Fibroblast of villous mesenchyme (primary cell): ENCODE measurements around the gene INPP5A. TPM values are rescaled to one million over a fixed set of nuclear protein-coding genes. Genes with fewer than 3 reads are reported as not detected.

ENCODE experiments used
- DNase-seq: peaks from one replicate; pipeline ENCODE4 v3.0.0-alpha.2; 2010; ENCODE audit warnings: low read depth
- H3K4me3 ChIP-seq: 2 replicates; pipeline ENCODE4 v1.5.1; 2011; ENCODE audit warnings: low read depth, mild to moderate bottlenecking, low read length
- total RNA-seq: library from RNA; depleted of rRNA; stranded (reverse); fragments of >200 nt; gene quantifications from 2 replicates; pipeline ENCODE4 v1.2.3, GENCODE V29; 2012
- TF ChIP-seq, protein P1 (sequence below): IDR thresholded peaks from 2 replicates; pipeline ENCODE4 v1.5.1; 2012; ENCODE audit warnings: low read depth, mild to moderate bottlenecking, low read length; ENCODE audit not compliant: insufficient read depth

The INPP5A gene
- total RNA-seq, 1 donor: 33.2 TPM

DNA sequence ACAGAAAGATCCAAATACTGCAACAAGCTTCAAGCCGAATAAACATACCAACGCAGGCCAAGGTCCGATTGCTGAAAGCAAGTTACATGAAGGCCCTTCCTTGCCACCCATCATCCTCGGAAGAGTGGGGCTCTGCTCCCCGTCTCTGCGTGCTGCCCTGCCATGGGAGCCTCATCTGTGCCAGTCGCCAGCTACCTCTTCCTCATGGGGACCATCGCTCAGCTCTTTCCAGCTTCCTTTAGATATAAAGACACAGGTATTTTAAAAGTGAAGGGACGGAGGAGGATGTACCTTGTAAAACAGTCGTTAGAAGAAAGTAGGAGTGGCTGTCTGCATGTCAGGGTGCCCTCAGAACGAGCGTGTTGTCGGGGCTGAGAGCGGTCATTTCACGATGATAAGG, 114.9 kb downstream of the INPP5A start:
- TF ChIP-seq, protein P1, sequence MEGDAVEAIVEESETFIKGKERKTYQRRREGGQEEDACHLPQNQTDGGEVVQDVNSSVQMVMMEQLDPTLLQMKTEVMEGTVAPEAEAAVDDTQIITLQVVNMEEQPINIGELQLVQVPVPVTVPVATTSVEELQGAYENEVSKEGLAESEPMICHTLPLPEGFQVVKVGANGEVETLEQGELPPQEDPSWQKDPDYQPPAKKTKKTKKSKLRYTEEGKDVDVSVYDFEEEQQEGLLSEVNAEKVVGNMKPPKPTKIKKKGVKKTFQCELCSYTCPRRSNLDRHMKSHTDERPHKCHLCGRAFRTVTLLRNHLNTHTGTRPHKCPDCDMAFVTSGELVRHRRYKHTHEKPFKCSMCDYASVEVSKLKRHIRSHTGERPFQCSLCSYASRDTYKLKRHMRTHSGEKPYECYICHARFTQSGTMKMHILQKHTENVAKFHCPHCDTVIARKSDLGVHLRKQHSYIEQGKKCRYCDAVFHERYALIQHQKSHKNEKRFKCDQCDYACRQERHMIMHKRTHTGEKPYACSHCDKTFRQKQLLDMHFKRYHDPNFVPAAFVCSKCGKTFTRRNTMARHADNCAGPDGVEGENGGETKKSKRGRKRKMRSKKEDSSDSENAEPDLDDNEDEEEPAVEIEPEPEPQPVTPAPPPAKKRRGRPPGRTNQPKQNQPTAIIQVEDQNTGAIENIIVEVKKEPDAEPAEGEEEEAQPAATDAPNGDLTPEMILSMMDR: no peak
- no peak overlapping the region for H3K4me3 ChIP-seq
- DNase-seq: no peak

DNA sequence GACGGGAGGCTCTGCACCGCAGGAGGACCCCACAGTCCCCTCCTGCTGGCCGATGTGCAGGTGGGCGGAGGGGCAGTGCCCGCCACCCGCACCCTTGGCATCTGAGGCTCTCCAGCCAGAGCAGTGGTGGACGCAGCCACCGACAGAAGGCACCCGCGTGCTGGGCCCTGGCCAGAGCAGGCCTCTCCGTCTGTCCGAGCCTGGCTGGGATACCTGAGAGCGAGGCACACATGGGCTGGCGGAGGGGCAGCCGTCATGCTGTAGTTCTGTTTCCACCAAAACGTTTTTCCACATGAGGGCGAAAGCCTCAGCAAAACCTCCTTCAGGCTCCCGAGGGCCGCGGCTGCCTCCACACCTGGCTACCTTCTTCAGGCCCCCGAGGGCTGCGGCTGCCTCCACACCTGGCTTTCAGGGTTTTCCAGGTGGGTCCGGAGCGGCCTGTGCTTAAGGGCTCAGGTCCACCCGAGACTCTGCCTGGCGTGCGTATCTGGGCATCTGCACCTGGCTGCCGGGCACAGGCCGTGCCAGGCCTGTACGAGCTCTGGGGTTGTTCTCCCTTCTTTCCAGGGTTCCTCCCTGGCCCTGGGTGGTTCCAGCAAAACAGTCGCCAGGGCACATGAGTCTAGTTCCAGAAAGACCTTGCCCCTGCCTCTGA, 115.5 kb downstream of the INPP5A start:
- TF ChIP-seq, protein P1: no peak
- no peak overlapping the region for H3K4me3 ChIP-seq
- DNase-seq: no peak

DNA sequence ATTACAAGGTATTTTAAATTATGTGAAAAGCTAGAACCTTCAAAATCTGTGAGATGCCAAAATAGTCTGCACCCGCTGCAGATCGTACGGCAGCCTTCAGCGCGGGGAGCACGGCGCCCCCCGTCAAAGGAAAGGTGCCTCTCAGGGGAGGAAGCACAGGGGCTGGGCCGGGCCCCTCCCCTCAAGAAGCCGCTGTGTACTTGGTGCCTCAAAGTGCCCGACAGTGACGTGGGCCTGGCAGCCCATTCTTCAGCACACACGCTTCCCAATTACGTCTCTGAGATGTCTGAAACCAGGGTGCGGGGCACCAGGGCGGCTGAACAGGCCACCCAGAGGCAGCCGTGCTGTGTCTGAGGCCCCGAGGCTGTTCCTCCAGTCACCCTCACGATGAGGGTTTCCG, 116.1 kb downstream of the INPP5A start:
- TF ChIP-seq, protein P1: no peak
- DNase-seq: no peak
- no peak overlapping the region for H3K4me3 ChIP-seq

DNA sequence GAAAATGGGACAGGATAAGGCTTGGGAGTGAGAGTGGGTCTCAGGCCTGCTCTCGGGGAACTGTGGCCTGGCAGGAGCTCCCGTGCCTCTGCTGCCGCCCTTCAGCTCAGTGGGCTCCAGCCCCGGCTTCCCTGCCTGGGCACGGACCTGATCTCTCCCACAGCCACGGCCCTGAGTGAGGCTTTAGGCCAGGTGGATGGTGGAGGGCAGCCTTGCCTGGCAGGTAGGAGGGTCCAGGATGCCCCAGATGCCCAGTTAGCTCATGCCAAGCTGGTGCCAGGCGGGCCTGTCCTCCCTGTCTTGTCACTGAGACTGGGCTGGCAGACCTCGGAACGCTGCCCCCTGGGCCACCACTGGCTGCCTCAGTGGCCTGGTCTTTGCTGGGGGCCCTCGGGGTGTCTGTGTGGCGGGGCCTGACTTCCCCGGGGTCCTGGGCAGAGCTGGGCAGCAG, 116.6 kb downstream of the INPP5A start:
- H3K4me3 ChIP-seq: no peak overlapping the region
- no peak for DNase-seq
- TF ChIP-seq, protein P1: no peak

DNA sequence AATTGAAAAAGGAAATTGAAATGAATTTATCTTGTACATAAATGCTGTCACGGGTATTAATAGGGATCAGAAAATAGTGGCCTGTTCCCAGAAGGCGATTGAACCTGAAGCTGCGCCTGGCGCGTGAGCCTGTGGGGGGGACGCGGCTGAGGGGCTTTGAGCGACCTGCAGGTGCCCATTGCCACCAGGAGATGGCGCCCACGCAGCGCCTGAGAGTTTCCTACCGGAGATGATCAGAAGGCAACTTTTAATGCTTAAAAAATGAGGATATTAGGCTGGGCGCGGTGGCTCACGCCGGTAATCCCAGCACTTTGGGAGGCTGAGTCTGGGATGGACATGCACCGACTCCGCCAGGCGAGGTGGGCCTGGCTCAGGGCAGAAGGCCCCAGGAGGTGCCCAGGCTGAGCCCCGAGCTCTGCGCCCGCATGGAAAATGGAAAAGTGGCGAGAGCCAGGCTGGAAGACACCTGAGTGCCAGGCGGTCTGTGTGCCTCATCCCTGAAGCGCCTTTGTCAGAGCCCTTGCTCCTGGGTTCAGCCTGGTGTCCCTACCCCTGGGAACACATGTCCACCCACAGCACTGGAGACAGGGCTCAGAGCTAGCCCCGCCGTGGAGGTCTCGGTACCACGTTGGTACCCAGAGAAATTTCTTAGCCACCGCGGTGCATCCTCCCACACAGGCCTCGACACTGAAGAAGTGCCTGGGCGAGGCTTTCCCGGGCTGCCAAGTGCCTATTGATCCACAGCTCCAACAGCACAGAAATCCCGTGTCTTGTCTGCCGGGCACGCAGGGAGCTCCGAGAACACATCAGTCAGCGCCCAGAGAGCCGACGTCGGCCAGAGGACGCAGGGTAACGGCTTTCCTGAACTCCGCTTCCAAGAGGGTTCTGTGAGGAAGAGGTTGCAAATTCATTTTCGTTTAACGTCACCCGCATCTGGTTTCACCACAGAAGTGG, 117.4 kb downstream of the INPP5A start:
- TF ChIP-seq, protein P1: peak; percentile 93
- DNase-seq: peak; percentile 61
- no peak overlapping the region for H3K4me3 ChIP-seq

DNA sequence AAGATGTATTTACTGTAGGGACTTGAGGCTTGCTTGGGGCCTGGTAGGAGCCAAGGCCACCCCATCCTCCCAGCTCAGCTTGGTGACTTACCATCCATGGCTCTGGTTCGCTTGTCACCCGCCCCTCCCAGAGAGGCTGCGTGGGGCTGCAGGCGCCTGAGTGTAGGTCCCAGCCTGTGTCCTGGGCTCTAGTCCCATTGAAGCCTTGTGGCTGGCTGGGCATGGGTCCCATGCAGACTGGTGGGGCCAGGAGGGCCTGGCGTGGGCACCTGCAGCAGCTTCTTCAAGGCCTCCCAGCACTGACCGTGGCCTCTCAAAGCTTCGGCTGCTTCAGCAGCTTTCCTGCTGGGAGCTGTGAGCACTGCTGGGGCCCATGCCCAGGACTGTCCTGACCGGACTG, 118.1 kb downstream of the INPP5A start:
- TF ChIP-seq, protein P1: no peak
- no peak for DNase-seq
- no peak overlapping the region for H3K4me3 ChIP-seq
